Esophagus squamous epithelium (tissue), 5 donors: ENCODE data around the gene ITPRIPL2. TPM values are rescaled to one million over a fixed set of nuclear protein-coding genes. Genes with fewer than 3 reads are reported as not detected.

Experiments
- DNase-seq: peaks from one replicate; lab custom pipeline; 2025; lab: John Stamatoyannopoulos, UW
- H3K27ac ChIP-seq, 4 donors: fragments of 200-600 bp; sonication (generic); one replicate each; pipeline ENCODE4 v1.5.1; 2016 to 2019; ENCODE audit warnings: mild to moderate bottlenecking in 1 of 4
- H3K27me3 ChIP-seq, 4 donors: fragments of 200-600 bp; sonication (generic); 1 replicate in 3 of 4; 2 replicates in 1 of 4; pipeline versions ENCODE4 v1.5.1 to v1.6.0; 2017 to 2021; ENCODE audit warnings: antibody characterized with exemption in 1 of 4
- H3K36me3 ChIP-seq, 3 donors: fragments of 200-600 bp; sonication (generic); one replicate each; pipeline ENCODE4 v1.5.1; 2016 to 2019
- H3K4me1 ChIP-seq, 3 donors: fragments of 200-600 bp; sonication (generic); one replicate each; pipeline ENCODE4 v1.5.1; 2017 to 2019
- H3K4me3 ChIP-seq, 4 donors: fragments of 200-600 bp; sonication (generic); 1 replicate in 3 of 4; 2 replicates in 1 of 4; pipeline ENCODE4 v1.5.1; 2016 to 2019; ENCODE audit warnings: mild to moderate bottlenecking in 2 of 4, moderate library complexity in 1 of 4
- H3K9me3 ChIP-seq, 3 donors: fragments of 200-600 bp; sonication (generic); one replicate each; pipeline ENCODE4 v1.5.1; 2016 to 2019
- CTCF ChIP-seq, 6 experiments: fragments of 450-650 bp in 4 of 6; fragments of 200-600 bp in 2 of 6; sonication (generic) in 2 of 6; IDR thresholded peaks; one replicate each; pipeline ENCODE4 v1.5.1; 2016 to 2019; ENCODE audit warnings: antibody characterized with exemption in 6 of 6, mild to moderate bottlenecking in 4 of 6, moderate library complexity in 4 of 6
- POLR2A ChIP-seq, 4 donors: fragments of 450-650 bp; IDR thresholded peaks; one replicate each; pipeline ENCODE4 v1.6.1; 2017; ENCODE audit warnings: antibody characterized with exemption in 4 of 4, mild to moderate bottlenecking in 4 of 4, moderate library complexity in 3 of 4
- WGBS, 2 donors: methylation state at CpG; one replicate each; pipeline ENCODE4 v1.1.5; 2018; 5-methylcytosine and 5-hydroxymethylcytosine counted together
- intact Hi-C: fragments of 100-400 bp; cut with DNase I; formaldehyde crosslinking; loops from one replicate; pipeline ENCODE4 v1.15.0; 2022
- total RNA-seq, 4 donors: library from RNA; depleted of rRNA; stranded (reverse); fragments of >200 nt; gene quantifications; one replicate each; pipeline ENCODE4 v1.1.0, GENCODE V29; 2016
- donor health status: DM: yes; HTN: yes; CAD: no.

ITPRIPL2 gene
- total RNA-seq, 4 donors from 2014 or later = 18.3 to 78.6 (median 42.4) TPM

GRCh38 chr16:19114359-19115147 is 789 bp downstream of the ITPRIPL2 start:
- H3K27ac ChIP-seq = peak overlapping the region; percentile 89 to 99 (median 98)
- H3K9me3 ChIP-seq = no peaks in the 10 kb centered on the region
- H3K27me3 ChIP-seq = no peaks in the 10 kb centered on the region
- H3K4me1 ChIP-seq = peaks cover 50 to 71% (median 56%) of the 10 kb centered on the region in 3 donors
- intact Hi-C loops = no loop called here
- peaks cover 0 to 7% (median 0%) of the 10 kb centered on the region in 3 donors for H3K36me3 ChIP-seq
- peak in 1 of 4 donors; percentile 31 for TF ChIP-seq POLR2A (IDR thresholded peaks at IDR 0.05)
- TF ChIP-seq CTCF (IDR thresholded peaks at IDR 0.05) = peak in 3 of 6 experiments; percentile 3 to 63 (median 55)
- peak overlapping the region; percentile 69 to 97 (median 76) for H3K4me3 ChIP-seq
- DNase-seq = no peak
- WGBS, 2 donors = 10% methylated on average over 32 of the region's 80 CpGs; no CpG with 5 or more reads in 1 of the 2 donors

DNA sequence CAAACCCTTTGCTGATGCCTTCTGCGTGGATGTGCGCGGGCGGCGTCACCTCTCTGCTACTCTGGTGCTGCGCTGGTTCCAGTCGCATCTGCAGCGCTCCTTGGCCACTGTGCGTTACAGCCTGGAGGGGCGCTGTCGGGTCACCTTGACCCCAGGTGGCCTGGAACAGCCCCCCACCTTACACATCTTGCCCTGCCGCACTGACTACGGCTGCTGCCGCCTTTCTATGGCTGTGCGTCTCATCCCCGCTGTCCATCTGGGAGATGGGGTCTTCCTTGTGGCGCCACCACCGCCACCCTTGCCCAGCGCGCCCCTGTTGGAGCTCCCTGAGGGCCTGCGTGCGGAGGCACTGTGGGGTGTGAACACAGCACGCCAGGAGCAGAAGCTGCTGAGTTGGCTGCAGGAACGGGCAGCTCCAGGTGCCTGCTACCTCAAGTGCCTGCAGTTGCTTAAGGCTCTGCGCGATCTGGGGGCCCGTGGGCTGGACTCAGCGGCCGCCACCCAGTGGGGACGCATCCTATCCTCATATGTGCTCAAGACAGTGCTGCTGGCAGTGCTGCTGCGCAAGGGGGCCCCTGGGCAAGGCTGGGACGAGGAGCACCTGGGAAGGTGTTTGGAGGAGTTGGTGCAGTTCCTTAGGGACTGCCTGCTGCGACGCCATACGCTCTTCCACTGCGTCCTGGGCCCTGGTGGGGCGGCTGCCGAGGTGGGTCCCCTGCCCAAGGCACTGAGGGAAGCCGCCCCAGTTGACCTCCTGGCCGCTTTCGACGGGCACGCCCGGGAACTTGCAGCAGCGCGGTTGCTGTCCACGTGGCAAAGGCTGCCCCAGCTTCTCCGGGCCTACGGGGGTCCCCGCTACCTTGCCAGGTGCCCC is 1.6 kb downstream of the ITPRIPL2 start:
- Histone ChIP-seq H3K4me1 (peaks cover 58 to 80% (median 64%) of the 10 kb centered on the region in 3 donors), H3K4me3 (peak overlapping the region; percentile 69 to 97 (median 76)), H3K36me3 (peaks cover 0 to 12% (median 0%) of the 10 kb centered on the region in 3 donors), H3K9me3 (no peaks in the 10 kb centered on the region), H3K27ac (peak overlapping the region; percentile 89 to 99 (median 98)), H3K27me3 (no peaks in the 10 kb centered on the region)
- peak in 5 of 6 experiments; percentile 0 to 47 (median 35) for TF ChIP-seq CTCF (IDR thresholded peaks at IDR 0.05)
- TF ChIP-seq POLR2A (IDR thresholded peaks at IDR 0.05) = no peak
- intact Hi-C loops = no loop called here
- DNase-seq = no peak
- 59 to 60% methylated on average over 1 to 12 of the region's 50 CpGs for WGBS, 2 donors

- H3K27ac ChIP-seq = peak overlapping the region; percentile 65 to 99 (median 84)
- H3K36me3 ChIP-seq = peaks cover 0 to 14% (median 0%) of the 10 kb centered on the region in 3 donors
- H3K27me3 ChIP-seq = no peaks in the 10 kb centered on the region
- H3K9me3 ChIP-seq = no peaks in the 10 kb centered on the region
- intact Hi-C loops = no loop called here
- H3K4me3 ChIP-seq = peak overlapping the region in 3 of 4 donors; percentile 69 to 97 (median 82)
- 24 to 36% methylated on average over 6 of the region's 6 CpGs for WGBS, 2 donors
- peaks cover 67 to 94% (median 77%) of the 10 kb centered on the region in 3 donors for H3K4me1 ChIP-seq
- no peak for TF ChIP-seq CTCF (IDR thresholded peaks at IDR 0.05)
- no peak for DNase-seq
Measured at GRCh38 chr16:19116711-19117449, 3.1 kb downstream of the ITPRIPL2 start.

- Histone ChIP-seq H3K4me3 (peak overlapping the region; percentile 12 to 82 (median 46)), H3K36me3 (peaks cover 0 to 14% (median 0%) of the 10 kb centered on the region in 3 donors), H3K27ac (peak overlapping the region; percentile 78 to 99 (median 88)), H3K9me3 (no peaks in the 10 kb centered on the region), H3K4me1 (peaks cover 63 to 98% (median 83%) of the 10 kb centered on the region in 3 donors), H3K27me3 (no peaks in the 10 kb centered on the region)
- 4 to 10% methylated on average over 6 of the region's 6 CpGs for WGBS, 2 donors
- intact Hi-C loops = no loop called here
- TF ChIP-seq CTCF (IDR thresholded peaks at IDR 0.05) (no peak), POLR2A (IDR thresholded peaks at IDR 0.05) (no peak)
- no peak for DNase-seq
Measured at GRCh38 chr16:19118938-19119431, 5.2 kb downstream of the ITPRIPL2 start.
